ENCODE measurements around the gene GET4.

Gene GET4

DNA sequence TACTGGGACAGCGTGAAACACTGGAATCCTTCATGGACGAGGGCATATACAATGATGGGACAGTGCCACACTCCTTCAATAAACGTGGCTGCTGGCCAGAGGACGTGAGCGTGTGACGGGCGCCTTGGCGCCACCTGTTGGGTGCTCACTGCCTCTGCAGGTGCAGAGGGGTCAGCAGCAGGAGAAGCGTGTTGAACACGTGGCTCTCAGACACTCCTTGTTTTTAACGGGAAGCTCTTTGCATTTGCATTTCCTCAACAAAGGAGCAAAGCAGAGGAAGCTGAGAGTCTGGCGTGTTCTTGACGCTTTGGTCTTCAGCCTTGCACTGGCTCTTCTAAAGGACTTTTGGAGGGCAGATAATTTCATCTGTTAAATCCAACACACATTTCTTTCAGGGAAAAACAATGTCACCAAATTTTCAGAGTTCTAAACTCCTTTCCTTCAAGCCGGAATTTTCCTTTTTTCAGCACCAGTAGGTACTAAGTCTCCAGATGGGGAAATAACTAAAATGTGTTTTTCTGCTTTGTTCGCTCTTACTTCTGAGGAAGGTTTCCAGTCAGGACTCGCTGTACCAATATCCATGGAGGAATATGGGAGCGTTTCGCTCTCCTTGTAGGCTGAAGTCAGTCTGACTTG, 2.9 kb upstream of the GET4 start:
- TF ChIP-seq, protein P1, sequence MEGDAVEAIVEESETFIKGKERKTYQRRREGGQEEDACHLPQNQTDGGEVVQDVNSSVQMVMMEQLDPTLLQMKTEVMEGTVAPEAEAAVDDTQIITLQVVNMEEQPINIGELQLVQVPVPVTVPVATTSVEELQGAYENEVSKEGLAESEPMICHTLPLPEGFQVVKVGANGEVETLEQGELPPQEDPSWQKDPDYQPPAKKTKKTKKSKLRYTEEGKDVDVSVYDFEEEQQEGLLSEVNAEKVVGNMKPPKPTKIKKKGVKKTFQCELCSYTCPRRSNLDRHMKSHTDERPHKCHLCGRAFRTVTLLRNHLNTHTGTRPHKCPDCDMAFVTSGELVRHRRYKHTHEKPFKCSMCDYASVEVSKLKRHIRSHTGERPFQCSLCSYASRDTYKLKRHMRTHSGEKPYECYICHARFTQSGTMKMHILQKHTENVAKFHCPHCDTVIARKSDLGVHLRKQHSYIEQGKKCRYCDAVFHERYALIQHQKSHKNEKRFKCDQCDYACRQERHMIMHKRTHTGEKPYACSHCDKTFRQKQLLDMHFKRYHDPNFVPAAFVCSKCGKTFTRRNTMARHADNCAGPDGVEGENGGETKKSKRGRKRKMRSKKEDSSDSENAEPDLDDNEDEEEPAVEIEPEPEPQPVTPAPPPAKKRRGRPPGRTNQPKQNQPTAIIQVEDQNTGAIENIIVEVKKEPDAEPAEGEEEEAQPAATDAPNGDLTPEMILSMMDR (IDR thresholded peaks at IDR 0.05) = peak; percentile 85
- H3K4me1 ChIP-seq = no peaks in the 10 kb centered on the region
- H3K9me3 ChIP-seq (ENCODE audit: control insufficient read depth, low read length) = no peaks in the 10 kb centered on the region
- no peak overlapping the region for H3K4me3 ChIP-seq (ENCODE audit: low read depth, low read length)
- H3K4me2 ChIP-seq (ENCODE audit: low read length) = no peak overlapping the region
- H3K9ac ChIP-seq = no peak overlapping the region
- peaks cover 3% of the 10 kb centered on the region for H3K79me2 ChIP-seq
- no peak overlapping the region for H2AFZ ChIP-seq
- H3K27ac ChIP-seq = peak overlapping the region; percentile 9
- H3K36me3 ChIP-seq (ENCODE audit: control insufficient read depth, insufficient read depth, low read length) = no peaks in the 10 kb centered on the region
- no peaks in the 10 kb centered on the region for H3K27me3 ChIP-seq (ENCODE audit: control insufficient read depth, insufficient read depth, low read length)

- no peak overlapping the region for H2AFZ ChIP-seq
- H3K9ac ChIP-seq = no peak overlapping the region
- TF ChIP-seq, protein P1 (IDR thresholded peaks at IDR 0.05) = no peak
- H3K4me3 ChIP-seq (ENCODE audit: low read depth, low read length) = no peak overlapping the region
- H3K36me3 ChIP-seq (ENCODE audit: control insufficient read depth, insufficient read depth, low read length) = no peaks in the 10 kb centered on the region
- no peaks in the 10 kb centered on the region for H3K27me3 ChIP-seq (ENCODE audit: control insufficient read depth, insufficient read depth, low read length)
- no peak overlapping the region for H3K4me2 ChIP-seq (ENCODE audit: low read length)
- no peaks in the 10 kb centered on the region for H3K9me3 ChIP-seq (ENCODE audit: control insufficient read depth, low read length)
- no peaks in the 10 kb centered on the region for H3K4me1 ChIP-seq
- H3K79me2 ChIP-seq = peaks cover 10% of the 10 kb centered on the region
- peak overlapping the region; percentile 9 for H3K27ac ChIP-seq
Measured at GRCh38 chr7:874031-874749, 2.2 kb upstream of the GET4 start.

DNA sequence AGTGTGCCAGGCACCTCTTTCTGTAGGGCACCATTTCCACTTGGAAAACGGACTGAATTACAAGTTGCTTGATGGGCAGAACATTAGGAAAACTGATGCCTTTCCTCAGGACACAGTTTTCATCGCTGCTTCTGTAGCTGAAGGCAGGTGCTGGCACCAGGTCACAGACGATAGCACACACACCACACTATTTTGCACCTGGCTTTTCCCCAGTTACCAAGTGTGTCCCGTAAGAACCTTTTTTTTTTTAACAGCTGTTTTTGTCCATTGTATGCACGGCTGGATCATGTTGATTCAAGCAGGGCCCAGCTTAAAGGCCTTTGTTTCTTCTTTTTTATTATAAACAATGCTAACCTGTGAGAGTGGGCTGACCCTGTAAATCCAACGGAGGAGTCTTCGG, 1.3 kb upstream of the GET4 start:
- H3K4me1 ChIP-seq = no peaks in the 10 kb centered on the region
- H3K27ac ChIP-seq = no peak overlapping the region
- no peak overlapping the region for H3K4me2 ChIP-seq (ENCODE audit: low read length)
- H3K27me3 ChIP-seq (ENCODE audit: control insufficient read depth, insufficient read depth, low read length) = no peaks in the 10 kb centered on the region
- H3K79me2 ChIP-seq = peaks cover 19% of the 10 kb centered on the region
- H3K36me3 ChIP-seq (ENCODE audit: control insufficient read depth, insufficient read depth, low read length) = no peaks in the 10 kb centered on the region
- TF ChIP-seq, protein P1 (IDR thresholded peaks at IDR 0.05) = no peak
- H3K9me3 ChIP-seq (ENCODE audit: control insufficient read depth, low read length) = no peaks in the 10 kb centered on the region
- no peak overlapping the region for H3K4me3 ChIP-seq (ENCODE audit: low read depth, low read length)
- H2AFZ ChIP-seq = no peak overlapping the region
- no peak overlapping the region for H3K9ac ChIP-seq

- TF ChIP-seq, protein P1 (IDR thresholded peaks at IDR 0.05) = no peak
- H3K27ac ChIP-seq = peak overlapping the region; percentile 34
- H2AFZ ChIP-seq = peak overlapping the region; percentile 58
- peaks cover 24% of the 10 kb centered on the region for H3K79me2 ChIP-seq
- H3K27me3 ChIP-seq (ENCODE audit: control insufficient read depth, insufficient read depth, low read length) = no peaks in the 10 kb centered on the region
- H3K36me3 ChIP-seq (ENCODE audit: control insufficient read depth, insufficient read depth, low read length) = no peaks in the 10 kb centered on the region
- H3K4me3 ChIP-seq (ENCODE audit: low read depth, low read length) = no peak overlapping the region
- no peaks in the 10 kb centered on the region for H3K9me3 ChIP-seq (ENCODE audit: control insufficient read depth, low read length)
- no peak overlapping the region for H3K9ac ChIP-seq
- H3K4me1 ChIP-seq = no peaks in the 10 kb centered on the region
- peak overlapping the region; percentile 37 for H3K4me2 ChIP-seq (ENCODE audit: low read length)
Measured at GRCh38 chr7:875476-876076, 778 bp upstream of the GET4 start.

All from parathyroid adenoma (tissue), 2 donors.